Left hindlimb (tissue), 1 donor: ENCODE results near the gene ATP6V1F.

Experiments
- DNase-seq: peaks from one replicate; pipeline ENCODE4 v3.0.0-alpha.2; 2018

Gene ATP6V1F, protein sequence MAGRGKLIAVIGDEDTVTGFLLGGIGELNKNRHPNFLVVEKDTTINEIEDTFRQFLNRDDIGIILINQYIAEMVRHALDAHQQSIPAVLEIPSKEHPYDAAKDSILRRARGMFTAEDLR

DNA sequence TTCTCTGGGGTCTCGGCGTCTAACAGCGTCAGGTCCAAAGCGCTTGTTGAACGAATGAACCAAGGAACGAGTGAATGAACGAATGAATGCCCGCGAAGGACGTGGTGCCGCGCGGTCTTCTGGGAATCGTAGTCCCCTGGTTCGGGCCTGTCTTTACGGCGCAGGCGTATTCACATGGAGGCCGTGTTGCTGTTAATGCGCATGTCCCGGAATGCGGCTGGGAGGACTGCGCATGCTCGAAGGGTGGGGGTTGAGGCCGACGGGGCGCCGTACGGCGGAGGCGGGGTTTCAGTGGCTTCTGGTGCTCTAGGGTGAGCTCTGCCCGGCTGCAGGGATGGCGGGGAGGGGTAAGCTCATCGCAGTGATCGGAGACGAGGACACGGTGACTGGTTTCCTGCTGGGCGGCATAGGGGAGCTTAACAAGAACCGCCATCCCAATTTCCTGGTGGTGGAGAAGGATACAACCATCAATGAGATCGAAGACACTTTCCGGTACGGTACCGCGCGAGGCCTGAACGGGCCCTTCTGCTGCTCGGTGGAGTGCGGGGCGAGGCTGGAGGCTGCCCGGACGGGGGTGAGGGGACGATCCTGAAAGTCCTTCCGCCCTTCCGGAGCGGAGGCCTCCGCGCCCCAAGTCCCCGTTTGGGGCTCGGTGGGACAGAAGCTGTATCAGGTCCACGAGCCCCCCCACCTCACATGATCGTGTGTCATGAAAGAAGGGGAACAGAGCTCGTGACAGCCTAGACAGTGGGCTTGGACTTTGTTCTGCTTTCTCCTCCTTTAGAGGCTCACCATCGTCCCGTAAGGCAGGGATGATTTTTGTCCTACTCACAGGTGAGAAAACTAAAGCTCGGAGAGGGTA lies at the start of gene ATP6V1F:
Gene ATP6V1F, plus strand, starts transcription at position 286 of the 862 bp plus-strand sequence. Its CDS starts 49 bp downstream, at position 335.
- peak; percentile 100 for DNase-seq

- no peak for DNase-seq
These were observed 48.2 kb upstream of the ATP6V1F start for GRCh38 chr7:128814499-128814898.

- no peak for DNase-seq
These were observed 47.2 kb upstream of the ATP6V1F start for GRCh38 chr7:128815289-128815942.

DNA sequence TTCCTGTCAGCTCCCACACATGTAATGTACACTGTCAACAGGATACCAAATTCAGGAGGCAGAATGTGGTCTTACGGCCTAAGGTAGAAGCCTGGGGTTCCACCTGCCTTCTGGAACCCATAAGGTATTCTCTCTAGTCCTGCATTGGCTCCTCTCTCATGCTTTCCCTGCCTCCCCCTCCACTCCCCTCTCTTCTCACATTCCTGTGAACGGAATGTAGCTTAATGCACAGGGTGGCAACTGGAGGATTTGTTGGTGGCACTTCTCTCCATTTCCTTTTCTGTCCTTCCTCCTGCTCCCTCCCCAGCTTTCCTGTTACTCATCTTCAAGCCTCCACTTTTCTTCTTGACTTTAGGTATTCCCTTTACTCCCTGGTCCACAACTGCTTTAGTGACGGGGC lies 44.0 kb upstream of the ATP6V1F start:
- DNase-seq: no peak

GRCh38 chr7:128821724-128822123 lies 40.9 kb upstream of the ATP6V1F start:
- no peak for DNase-seq

DNA sequence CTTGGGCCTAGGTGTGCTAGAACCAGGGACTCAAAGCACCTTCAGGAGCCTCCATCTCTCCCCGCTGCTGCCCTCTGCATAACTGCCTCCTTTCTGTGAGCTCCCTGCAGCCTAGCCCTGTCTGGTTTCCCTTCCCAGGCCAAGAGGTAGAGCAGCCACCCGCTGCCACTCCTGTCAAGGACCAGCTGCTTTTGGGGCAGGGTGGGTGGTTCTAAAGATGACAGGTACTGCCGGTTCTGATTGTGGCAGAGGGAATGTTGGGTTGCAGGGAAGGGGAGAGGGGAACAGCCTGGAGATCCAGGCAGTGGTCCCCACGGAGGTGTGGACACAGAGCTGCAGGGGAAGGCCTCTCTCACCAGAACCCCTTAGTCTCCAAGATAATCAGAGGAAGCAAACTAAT lies 36.1 kb upstream of the ATP6V1F start:
- no peak for DNase-seq

DNA sequence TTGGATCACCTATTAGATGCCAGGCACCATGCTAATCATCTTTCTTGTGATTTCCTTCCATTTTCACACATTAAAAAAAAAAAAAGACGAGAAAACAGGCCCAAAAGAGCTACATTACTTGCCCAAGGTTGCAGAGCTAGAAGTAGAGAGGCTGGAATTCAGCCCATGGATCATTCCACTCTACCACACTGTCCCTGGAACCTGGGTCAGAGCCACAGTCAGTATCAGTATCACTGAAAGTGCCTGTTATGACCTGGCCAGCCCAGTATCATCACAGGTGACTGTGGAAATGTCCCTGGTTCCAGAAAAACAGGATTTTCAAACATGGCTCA lies 35.8 kb upstream of the ATP6V1F start:
- DNase-seq: no peak

- DNase-seq: peak; percentile 42
These were observed 35.3 kb upstream of the ATP6V1F start for GRCh38 chr7:128827248-128827958.

DNA sequence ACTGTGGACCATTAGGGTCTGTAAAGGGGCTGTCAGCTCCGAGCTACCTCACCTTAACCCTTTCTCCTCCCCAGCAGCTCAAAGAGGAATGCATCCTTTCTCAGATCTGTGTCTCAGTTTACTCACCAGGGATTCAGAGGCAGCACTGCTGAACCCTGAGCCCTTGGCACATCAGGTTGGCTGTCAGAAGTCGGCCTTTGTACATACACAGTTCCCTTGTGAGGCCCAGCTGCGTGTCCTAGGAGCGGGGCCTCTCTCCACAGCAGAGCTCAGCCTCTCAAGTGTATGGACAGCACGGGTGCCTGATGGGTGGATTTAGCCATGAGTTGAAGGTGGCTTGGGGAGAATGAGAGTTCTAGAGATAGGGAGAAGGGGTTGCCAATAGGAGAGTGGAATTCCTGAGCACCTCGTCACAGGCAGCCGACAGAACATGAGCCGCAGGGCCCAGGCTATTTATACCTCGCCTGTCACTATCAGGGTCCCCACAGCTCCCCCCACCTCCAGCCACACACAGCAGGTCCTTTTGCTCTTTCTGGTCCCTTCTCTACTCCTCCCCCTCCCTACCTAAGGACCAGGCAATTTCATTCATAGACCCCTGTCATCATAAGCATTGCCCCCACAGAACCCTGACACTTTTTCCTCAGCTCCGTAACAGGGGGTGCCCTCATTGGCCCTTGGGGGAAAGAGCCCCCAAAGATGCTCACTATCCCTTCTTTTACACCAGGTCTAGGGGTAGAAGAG lies 34.5 kb upstream of the ATP6V1F start:
- no peak for DNase-seq

GRCh38 chr7:128829391-128830166 lies 33.1 kb upstream of the ATP6V1F start:
- DNase-seq: no peak

DNA sequence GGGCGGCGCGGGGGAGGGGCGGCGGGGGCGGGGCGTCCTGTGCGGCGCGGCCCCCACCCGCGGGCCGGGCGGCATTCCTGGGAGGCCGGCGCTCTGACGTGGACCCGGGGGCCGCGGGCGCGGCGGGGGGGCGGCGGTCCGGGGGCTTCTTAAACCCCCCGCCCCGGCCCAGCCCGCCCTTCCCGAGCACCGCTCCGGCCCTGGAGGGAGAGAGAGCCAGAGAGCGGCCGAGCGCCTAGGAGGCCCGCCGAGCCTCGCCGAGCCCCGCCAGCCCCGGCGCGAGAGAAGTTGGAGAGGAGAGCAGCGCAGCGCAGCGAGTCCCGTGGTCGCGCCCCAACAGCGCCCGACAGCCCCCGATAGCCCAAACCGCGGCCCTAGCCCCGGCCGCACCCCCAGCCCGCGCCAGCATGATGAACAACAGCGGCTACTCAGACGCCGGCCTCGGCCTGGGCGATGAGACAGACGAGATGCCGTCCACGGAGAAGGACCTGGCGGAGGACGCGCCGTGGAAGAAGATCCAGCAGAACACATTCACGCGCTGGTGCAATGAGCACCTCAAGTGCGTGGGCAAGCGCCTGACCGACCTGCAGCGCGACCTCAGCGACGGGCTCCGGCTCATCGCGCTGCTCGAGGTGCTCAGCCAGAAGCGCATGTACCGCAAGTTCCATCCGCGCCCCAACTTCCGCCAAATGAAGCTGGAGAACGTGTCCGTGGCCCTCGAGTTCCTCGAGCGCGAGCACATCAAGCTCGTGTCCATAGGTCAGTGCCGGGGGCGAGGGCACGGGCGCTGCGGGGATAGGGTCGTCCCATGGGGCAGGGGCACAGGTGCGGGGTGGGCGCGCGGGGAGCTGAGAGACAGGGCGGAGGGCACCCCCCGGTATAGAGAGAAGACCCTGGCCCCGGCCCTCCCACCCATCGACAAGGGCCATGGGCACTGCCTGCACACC lies 32.2 kb upstream of the ATP6V1F start, which contains the start of gene FLNC:
Gene FLNC, plus strand, starts transcription at position 176 of the 947 bp plus-strand sequence. Its CDS starts 232 bp downstream, at position 408.
- DNase-seq: peak; percentile 86

DNA sequence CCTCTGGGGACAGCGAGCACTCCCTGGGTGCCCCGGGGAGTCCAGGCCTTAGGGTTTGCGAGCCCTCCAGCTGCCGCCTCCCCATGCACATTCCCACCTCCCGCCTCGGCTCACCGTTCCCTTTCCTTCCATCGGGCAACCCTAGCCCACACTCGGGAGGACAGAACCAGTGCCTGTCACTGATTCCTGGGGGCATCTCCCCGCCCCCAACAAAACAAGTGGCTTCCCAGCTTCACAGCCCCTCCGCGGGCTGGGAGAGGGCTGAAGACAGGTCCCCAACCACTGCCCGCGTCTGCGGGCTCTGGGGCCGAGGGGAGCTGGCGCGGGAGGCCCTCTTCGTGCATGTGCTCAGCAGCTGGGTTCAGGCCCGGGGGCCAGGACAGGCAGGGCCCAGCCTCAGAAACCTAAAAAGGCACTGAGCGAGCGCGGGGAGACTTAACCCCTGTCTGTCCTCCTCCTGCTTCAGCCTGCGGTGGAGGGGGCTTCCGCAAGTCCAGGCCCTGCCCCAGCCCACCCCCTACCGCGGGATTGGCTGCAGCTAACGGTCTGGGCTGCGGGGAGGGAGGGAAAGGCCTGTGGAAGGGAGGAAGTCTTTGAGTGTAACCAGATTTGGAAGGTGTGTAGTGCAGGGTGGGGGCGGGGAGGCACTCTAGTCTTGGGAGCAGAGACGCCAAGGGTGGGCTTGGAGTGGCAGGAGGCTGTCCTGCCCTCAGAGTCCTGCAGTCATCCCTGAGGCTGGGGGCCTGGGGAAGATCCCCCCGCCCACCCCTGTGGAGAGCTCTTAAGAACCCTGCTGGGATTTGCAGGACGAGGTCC lies 31.3 kb upstream of the ATP6V1F start:
- peak; percentile 92 for DNase-seq

DNA sequence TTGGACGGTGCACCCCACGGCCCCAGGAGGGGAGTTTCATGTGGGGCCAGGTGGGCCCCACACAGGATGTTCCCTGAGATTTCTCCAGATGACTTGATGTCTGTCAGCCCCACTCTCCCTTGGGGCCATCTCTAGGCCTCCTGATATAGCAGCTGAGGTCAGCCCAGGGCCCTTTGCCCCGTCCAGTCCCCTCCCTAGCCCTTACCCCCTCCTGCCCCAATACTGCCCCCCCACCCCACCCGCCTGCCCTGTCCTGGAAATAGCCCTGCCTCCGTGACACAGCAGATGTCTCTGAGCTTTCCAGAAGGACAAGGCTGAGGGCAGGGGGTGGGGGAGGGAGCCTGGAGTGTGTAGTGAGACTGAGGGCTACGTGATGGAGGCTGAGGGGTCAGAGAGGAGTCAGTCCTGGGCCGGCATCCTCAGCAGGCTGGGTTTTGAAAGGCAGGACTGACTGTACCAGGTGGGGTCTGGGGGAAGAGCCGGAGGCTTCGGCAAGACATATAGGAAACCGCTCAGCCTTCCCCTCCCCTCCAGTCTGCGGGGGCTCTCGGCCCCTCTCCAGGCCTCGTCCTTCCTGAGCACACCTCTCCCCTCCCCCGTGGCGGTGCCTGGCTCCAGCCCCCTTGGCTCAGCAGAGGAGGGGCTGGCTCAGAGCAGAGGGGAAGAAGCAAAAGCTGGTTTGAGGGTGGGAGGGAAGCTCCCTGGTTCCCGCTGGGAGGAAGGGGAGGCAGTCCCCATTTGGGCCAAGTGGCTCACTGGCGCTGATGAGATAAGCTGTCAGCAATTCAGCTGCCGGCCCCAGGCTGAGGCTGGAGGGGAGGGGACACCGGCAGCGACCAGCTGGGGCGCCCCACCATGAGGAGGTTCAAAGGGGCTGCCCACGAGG lies 30.4 kb upstream of the ATP6V1F start:
- DNase-seq: peak; percentile 91

GRCh38 chr7:128832880-128833147 lies 29.8 kb upstream of the ATP6V1F start:
- DNase-seq: no peak

DNA sequence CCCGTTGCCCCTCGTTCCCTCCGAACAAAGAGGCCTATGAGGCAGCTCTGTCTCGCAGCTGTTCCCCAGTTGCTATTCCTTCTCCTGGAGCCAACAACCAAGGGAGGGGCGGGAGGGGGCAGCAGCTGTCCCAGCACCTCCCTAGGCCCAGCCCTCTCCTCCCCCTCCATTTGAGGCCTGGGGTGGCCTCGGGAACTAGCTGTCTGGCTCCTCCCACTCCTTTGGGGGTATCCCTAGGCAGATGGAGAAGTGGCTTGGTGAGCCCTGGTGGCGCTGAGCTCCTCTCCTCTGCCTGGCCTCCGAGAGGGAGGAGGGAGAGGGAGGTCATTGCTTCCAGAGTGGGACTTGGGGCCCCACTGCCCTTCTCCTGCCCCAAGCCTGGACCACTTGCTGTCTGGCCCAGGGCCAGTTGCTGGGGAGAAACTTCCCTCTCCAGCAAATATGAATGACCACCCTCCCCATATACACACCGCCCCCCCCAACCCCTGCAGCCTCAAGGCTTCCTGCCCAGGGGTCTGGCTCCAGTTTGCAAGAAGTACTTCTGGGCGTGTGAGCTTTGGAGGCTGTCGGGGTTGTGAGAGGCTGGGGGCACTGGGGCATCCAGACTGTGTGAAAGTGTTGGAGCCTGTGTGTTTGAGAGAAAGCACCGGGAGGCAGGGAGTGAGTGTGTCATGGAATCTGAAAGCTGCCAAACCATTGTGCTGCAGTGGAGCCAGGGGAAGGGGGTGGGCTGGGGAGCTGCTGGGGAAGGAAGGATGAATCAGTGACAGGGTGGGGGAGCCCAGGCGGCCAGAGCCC lies 29.3 kb upstream of the ATP6V1F start:
- DNase-seq: peak; percentile 94

GRCh38 chr7:128833946-128834325 lies 28.7 kb upstream of the ATP6V1F start:
- no peak for DNase-seq

DNA sequence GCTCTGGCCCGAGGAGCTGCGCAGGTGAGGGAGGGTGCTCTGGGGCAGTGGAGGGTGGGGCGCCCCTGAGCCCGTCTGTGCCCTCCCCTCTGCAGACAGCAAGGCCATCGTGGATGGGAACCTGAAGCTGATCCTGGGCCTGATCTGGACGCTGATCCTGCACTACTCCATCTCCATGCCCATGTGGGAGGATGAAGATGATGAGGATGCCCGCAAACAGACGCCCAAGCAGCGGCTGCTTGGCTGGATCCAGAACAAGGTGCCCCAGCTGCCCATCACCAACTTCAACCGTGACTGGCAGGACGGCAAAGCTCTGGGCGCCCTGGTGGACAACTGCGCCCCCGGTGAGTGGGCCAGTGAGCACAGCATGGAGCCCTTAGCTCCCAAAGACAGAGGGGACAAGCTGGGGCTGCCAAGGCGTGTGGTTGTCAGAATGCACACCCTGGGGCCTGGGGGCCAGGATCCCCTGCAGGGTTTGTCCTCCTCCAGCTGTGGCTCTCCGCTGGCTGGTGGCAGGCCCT lies 27.4 kb upstream of the ATP6V1F start:
- DNase-seq: no peak
